Hindlimb muscle (tissue), 1 donor: Measurements from ENCODE around the gene SPATA24. TPM values are rescaled to one million over a fixed set of nuclear protein-coding genes. Genes with fewer than 3 reads are reported as not detected.
"Not testable (repeated sequence)": the region's sequence is repeated elsewhere in the genome, so short reads cannot be mapped to it uniquely, and the experiment has no call there.

ENCODE experiments used
- DNase-seq: peaks from one replicate; pipeline ENCODE4 v3.0.0-alpha.2; 2013
- polyA plus RNA-seq: library from polyadenylated mRNA; unstranded; fragments of 120-200 nt; gene quantifications from one replicate; pipeline ENCODE4 v1.2.1, GENCODE V29; 2013; ENCODE audit not compliant: insufficient read length

SPATA24 gene
- polyA plus RNA-seq, 1 donor: 14.9 TPM

DNA sequence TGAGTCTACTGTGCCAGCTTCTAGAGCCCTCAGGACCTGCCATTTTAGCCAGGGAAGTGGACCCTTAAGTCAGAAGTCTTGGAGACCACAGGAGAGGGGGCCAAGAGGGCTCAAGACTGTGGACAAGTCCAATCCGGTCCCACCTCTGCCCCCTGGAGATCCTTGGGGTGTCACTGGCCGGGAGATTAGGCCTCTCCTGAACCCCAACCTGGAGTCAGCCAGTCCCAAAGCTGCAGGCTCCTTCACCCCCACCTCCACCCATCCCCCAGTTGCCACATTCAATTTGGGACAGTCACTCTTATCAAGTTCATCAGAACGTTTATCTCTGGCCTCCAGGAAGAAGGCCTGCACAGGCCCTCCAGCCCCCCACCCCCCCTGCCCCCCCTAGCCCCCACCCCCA lies 21.1 kb downstream of the SPATA24 start:
- DNase-seq: no peak

DNA sequence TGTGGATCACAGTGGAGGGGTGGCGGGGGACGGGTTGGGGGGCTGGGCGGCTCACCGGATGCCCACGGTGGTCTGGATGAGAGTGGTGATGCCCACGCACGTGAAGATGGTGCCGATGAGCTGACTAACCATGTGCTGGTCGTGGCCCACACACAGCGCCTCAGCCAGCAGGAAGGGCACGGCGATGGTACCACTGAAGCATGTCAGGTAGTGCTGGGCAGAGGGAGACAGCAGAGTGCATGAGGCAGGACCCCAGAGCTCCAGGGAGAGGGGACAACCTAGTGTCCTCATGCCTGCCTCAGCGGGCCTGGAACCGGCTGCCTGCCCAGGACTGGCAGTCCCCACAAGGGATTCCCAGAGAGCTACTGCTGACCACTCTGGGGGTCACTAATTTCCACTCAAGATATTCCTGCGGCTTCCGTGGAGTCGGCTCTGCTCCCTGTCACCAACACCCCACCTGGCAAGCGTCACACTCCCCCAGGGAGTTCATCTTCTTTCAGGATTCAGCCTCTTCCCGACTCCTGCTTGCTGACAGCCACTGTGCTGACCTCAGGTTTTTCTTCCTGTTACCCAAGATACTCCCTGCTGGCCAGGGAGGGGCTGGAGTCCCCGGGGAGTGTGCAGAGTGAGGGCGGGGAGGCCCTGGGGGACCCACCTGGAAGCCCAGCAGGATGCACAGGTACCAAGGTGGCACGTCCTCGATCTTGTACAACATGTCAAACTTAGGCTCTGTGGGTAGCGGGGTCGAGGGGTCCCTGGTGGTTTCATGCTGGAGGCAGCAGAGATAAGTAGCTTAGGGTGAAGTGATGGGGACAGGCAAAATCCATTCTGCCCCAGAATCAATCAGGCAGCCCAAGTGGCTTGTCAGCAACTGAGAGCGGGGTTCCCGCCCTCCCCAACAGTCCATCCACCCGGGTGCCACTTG lies 21.8 kb downstream of the SPATA24 start:
- no peak for DNase-seq

DNA sequence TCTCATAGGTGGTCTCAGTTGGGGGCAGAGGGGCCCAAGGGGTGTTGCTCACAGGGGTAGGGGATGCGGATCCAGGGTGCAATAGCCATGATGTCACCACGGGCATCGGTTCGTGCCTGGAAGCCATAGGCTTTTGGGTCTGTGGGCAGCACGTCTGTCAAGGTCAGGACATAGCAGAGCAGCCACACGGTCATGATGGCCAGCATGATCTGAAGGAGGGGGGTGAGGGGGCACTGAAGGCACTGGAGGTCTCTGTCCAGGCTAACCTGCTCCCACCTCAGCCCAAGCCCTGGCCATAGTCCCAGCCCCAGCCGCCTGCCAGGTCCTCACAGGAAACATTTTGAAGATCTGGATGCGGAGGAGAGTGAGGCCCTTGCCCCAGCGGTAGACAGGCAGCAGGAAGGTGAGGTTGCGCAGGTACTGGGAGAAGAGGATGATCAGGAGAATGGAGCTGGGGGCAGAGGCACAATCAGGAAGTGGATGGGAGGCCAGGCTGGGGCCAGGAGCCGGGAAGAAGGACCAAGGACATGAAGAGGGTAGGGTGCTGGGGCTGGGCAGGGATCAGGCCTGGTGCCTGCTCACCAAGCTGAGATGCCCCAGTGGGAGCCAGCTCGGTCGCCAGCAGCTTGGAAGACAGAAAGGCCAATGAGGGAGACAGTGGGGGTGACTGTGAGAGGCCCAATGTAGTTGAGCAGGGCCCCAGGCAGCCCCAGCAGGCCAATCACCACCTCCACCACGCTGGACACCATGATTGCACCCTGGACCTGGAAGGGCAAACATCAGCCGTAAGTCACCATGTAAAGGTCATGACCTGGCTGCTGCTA lies 24.1 kb downstream of the SPATA24 start:
- no peak for DNase-seq

DNA sequence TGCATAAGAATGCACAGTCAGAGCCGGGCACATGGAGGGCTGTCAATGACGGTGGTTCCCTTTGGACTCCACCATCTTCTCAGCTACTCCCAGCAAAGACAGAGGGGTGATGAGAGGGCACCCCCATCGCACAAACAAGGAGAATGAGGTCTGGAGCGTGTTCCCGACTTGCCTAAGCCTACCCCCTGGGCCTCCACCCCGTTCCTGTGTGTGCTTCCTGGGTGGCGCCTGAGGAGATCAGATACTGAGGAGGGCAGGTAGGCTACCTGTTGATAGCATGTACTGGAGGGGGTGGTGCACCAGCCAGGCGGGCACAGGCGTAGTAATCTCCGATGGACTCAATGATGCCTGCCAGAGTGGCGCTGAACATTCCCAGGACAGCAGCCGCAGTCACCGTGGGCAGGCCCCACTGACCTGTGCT lies 24.9 kb downstream of the SPATA24 start:
- DNase-seq: no peak

DNA sequence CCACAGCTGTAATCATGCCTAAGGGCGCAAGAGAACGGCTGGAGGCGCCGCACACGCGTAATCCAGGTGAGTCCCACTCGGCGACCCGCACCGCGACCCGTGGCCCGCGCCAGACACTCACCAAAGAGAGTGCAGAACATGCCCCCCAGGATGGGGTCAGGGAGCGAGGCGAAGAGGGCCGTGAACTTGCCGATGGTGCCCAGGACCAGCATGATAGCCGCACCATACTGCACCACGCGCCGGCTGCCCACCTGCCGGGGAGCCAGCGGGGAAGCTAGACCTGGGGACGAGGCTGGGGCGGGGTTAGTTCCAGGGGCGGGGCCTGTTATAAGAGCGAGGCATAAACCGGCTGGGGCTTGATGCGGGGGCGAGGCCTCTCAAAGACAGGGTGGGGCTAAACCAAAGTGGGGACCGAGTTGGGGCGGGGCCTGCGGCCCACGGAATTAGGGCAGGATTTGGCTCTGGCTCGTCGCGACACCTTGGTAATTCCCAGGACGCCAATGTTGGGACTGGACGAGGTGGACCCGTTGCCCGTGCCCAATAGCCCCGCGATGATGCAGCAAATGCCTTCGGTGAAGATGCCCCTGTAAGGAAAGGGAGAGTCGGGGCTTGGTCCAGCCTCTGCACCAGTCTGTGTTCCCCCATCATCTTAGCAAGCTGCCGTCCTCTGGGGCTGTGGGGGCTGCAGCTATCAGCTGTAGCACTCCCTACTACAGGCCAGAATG lies 25.6 kb downstream of the SPATA24 start:
- DNase-seq: no peak

DNA sequence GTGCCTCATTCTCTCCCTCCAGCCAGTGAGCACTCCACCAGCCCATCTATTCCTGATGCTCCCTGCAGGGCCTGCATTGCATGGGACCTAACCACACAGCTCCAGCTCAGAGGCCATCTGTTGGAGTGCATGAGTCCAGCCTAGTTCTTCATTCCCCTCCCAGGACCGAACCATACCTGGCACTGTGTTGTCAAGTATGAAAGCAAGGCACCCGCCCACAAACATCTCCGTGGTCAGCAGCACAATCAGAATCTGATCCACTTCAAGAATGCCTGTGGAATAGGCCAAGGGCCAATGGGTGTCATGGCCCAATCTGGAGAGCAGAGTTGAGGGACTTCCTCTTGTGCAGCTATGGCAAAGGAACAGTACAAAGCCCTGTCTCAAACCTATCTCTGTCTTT lies 26.7 kb downstream of the SPATA24 start:
- no peak for DNase-seq

DNA sequence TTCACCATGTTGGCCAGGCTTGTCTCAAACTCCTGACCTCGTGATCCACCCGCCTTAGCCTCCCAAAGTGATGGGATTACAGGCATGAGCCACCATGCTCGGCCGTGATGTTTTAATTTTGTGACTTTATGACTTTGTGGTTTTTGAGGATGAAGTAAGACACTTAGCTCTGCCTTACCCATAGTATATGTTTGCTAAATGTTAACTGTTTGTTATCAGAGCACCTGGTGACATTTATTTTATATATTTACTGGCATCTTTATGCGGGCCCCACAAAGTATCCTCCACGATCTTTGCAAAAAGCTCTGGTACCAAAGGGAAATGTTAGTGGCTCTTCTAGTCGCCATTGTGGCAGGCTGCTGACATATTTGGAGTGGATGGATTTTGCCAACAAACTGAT lies 27.5 kb downstream of the SPATA24 start:
- no peak for DNase-seq

DNA sequence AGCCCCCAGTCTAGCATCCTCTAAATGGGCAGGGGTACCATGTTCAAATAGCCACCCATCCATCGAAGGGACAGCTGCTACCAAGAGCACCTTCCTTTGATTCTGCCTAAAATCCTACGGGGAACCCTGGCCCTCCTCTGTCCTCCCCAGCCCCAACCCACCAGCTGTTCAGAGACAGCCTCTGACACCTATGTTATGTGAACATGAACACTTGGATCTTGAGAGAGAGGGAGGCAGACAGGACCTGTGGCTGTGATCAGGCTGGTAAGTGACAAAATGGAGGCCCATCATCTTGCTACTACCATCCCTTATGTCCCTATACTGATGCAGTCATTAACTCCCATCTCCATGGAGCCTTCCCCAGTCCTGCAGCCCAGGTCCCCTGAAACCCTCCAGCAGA lies 29.0 kb downstream of the SPATA24 start:
- DNase-seq: no peak

DNA sequence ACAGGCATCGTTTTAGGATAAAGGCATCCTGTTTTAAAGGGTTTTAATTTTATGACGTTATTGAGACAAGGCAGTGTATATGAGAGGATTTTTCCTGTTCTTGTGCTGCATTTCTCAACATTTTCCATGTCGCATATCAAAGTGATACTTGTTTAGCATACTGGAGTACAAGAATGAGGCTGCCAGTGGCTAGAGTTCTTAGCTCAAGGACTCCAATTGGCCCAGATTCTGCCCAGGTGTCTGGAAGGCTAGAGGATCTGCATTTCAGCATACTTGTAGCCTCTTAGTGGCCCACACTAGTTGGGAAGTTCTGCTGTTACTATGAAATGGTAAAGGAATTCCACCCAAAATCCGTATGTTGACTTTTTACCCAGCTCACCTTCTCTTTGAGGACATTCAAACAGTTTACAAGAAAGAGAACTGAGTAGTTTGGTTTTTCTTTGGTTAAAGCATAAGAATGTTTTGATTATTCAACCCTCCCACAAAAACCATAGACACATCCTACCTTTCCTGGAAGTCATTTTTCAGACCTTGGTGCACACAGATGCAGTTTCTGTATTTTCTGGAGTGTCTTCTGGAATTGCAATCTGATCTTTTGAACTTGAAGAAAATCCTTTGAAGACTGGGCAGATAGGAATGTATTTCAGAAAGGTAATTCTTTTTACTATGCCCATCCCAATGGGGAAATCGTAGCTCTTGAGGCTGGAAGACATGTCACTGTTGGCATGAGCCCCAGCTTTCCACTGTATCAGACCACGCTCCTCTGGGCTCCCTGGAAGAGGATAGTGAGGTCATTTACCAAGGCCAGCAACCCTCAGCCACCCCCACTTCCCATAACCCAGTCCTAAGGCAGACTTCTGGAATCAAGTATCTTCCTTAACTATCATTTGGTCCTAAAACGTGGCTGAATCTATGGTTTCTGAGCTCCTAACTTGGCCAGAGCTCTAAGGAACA lies 32.1 kb downstream of the SPATA24 start:
- DNase-seq: no peak

DNA sequence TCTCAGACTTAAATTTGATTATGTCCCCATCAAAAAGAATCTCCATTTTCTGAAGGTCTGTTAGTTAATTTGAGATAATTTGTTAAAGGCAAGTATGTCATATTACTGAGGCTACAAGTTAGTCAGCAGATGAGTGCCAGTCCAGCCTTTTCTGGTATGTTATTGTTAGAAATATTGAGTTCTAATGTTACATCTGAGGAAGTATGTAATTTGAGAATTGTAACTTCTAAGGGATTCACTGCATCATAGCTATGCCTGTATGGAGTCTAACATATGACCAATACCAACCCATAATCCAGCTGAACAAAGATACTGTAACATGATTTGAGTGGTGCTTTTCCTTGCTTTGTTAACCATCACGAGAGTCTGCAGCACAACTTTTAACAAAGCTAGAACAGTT lies 34.7 kb downstream of the SPATA24 start:
- DNase-seq: no peak

DNA sequence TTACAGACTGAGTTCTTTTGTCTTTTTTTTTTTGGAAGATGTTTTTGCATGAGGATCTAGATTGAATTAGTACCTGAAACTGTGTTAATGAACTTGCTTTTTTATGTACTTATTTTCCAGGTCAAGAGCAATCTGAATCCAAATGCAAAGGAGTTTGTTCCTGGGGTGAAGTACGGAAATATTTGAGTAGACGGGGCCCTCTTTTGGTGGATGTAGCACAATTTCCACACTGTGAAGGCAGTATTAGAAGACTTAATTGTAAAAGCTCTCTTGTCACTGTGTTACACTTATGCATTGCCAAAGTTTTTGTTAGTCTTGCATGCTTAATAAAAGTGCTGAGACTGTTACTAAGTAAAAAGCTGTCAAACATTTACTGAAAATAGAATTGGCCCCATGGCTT lies 35.3 kb downstream of the SPATA24 start:
- no peak for DNase-seq

DNA sequence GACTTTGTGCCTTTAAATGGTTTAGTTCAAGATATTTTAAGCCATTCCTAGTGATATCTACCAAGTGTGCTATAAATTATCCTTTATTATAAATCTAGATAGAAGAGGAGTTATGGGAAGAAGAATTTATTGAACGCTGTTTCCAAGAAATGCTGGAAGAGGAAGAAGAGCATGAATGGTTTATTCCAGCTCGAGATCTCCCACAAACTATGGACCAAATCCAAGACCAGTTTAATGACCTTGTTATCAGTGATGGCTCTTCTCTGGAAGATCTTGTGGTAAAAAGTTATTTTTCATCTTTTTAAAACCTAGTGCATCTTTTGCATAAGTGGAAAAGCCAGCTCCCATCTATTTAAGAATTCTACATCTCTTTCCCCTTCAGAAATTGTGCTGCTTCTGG lies 39.4 kb downstream of the SPATA24 start:
- no peak for DNase-seq

DNA sequence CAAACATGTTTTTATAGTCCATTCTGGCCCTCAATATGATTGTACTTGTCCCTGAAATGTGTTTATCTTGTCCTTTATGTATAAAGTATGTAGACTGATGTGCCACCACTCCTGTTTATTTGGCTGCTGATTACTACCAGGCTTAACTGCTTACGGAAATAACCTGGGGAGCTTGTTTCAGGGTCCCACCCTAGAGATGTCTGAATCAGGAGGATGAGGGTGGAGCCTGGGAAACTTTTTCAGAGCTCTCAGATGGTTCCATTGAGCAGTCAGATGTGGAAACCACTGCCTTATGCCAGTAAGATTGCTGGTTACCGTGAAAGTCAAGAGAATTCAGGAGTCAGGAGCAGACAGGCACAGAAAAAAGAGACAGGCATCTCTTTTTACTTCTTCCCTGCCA lies 40.0 kb downstream of the SPATA24 start:
- DNase-seq: no peak

DNA sequence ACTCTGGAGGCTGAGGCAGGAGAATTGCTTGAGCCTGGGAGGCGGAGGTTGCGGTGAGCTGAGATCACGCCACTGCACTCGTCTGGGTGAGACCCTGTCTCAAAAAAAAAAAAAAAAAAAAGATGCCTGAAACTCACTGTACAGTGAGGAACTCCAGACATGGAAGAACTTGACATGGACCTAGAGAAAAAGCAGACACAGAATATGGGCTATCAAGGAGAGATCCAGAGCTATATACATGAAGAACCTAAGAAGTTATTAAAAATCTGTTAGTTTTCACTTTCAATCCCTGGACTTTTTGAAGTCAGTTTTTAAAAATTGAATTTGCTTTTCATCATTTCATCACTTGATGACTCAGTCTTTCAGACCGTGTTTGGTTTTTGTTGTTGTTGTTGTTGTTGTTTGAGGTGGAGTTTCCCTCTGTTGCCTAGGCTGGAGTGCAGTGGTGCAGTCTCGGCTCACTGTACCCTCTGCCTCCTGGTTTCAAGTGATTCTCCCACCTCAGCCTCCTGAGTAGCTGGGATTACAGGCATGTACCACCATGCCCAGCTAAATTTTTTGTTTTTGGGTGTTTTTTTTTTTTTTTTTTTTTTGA lies 42.0 kb downstream of the SPATA24 start:
- no peak for DNase-seq

DNA sequence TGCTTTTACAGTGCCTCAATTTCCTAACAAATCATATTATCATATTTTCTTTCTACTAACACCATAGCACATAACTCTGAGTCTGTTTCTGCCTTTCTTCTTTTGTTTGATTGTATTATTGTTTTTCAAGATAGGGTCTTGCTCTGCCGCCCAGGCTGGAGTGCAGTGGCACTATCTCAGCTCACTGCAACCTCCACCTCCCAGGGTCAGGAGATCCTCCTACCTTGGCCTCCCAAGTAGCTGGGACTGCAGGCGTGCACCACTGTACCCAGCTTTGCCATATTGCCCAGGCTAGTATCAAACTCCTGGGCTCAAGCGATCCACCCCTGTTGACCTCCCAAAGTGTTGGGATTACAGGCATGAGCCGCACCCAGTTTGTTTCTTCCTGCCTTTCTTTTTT lies 43.5 kb downstream of the SPATA24 start:
- DNase-seq: no peak

DNA sequence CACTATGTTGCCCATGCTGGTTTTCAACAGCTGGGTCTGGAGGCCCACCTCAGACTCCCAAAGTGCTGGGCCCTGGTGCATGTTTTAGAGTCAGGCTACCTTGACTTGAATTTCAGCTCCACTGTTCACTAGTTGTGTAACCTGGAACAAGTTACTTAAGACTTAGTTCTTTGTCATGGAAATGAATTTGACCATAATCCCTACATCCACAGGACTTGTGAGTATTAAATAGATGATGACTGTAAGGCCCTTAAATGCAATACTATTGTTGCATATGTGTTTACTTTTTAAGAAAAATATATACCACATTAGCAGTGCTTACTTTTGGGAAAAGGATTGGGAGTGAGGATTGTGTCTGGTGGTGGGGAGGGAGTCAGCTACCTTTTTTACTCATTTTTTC lies 45.8 kb downstream of the SPATA24 start:
- DNase-seq: no peak

DNA sequence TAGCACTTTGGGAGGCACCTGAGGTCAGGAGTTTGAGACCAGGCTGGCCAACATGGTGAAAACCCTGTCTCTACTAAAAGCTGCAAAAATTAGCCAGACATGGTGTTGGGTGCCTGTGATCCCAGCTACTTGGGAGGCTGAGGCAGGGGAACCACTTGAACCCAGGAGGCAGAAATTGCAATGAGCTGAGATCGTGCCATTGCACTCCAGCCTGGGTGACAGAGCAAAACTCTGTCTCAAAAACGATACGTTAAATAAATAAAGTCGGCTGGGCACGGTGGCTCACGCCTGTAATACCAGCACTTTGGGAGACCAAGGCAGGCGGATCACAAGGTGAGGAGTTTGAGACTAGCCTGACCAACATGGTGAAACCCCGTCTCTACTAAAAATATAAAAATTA lies 48.0 kb downstream of the SPATA24 start:
- not testable (repeated sequence) for DNase-seq

DNA sequence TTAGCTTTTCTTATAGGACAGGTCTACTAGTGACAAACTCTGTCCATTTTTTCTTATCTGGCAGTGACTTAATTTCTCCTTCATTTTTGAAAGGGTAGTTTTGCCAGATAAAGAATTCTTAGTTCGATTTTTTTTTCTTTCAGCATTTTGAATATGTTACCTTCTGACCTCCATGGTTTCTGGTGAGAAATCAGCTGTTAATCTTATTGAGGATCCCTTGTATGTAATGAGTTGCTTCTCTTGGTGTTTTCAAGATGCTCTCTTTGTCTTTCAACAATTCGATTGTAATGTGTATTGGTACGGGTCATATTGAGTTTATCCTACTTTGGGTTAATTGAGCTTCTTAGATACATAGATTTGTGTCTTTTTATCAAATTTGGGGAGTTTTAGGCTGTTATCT lies 49.7 kb downstream of the SPATA24 start:
- DNase-seq: no peak

DNA sequence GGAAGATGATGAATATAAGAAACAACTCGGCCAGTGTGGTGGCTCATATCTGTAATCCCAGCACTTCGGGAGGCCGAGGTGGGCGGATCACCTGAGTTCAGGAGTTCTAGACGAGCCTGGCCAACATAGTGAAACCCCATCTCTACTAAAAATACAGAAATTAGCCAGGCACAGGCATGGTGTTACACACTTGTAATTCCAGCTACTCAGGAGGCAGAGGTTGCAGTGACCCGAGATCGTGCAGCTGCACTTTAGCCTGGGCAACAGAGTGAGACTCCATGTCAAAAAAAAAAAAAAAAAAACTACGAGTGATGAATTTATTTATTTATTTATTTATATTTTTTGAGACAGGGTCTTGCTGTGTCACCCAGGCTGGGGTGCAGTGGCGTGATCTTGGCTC lies 56.0 kb downstream of the SPATA24 start:
- not testable (repeated sequence) for DNase-seq
